CD14-positive monocyte (primary cell): ENCODE data around the gene CNGB1. TPM values are rescaled to one million over a fixed set of nuclear protein-coding genes. Genes with fewer than 3 reads are reported as not detected.
A peak's percentile ranks its signal among the peaks of the same experiment; 100 is the strongest.

Source experiments
- DNase-seq, 3 donors: peaks; one replicate each; pipeline ENCODE4 v3.0.0-alpha.2; 2011 to 2022
- H2AFZ ChIP-seq: 2 replicates; pipeline ENCODE4 v1.6.0; 2012; ENCODE audit warnings: mild to moderate bottlenecking, low read depth, low read length, inconsistent platforms; ENCODE audit not compliant: insufficient read depth, poor library complexity, severe bottlenecking
- H3K27ac ChIP-seq, 2 donors: 1 replicate in 1 of 2; 2 replicates in 1 of 2; pipeline ENCODE4 v1.5.1; 2012 to 2013; ENCODE audit warnings: low read length in 2 of 2, control low read depth in 1 of 2, inconsistent platforms in 1 of 2, low read depth in 1 of 2, mild to moderate bottlenecking in 1 of 2
- H3K27me3 ChIP-seq, 2 donors: one replicate each; pipeline versions ENCODE4 v1.6.0 to v1.6.1; 2011 to 2013; ENCODE audit warnings: low read length in 2 of 2; ENCODE audit not compliant: control insufficient read depth in 2 of 2, insufficient read depth in 2 of 2
- H3K36me3 ChIP-seq, 2 donors: replicated peaks in 1 of 2; 1 replicate in 1 of 2; 2 replicates in 1 of 2; pipeline versions ENCODE4 v1.5.1 to v1.6.1; 2012 to 2013; ENCODE audit warnings: low read length in 2 of 2, control low read depth in 1 of 2, inconsistent platforms in 1 of 2, mild to moderate bottlenecking in 1 of 2; ENCODE audit not compliant: insufficient read depth in 2 of 2, control insufficient read depth in 1 of 2
- H3K4me1 ChIP-seq, 2 donors: 1 replicate in 1 of 2; 2 replicates in 1 of 2; pipeline versions ENCODE4 v1.5.1 to v1.6.1; 2012 to 2013; ENCODE audit warnings: low read length in 2 of 2, control low read depth in 1 of 2, inconsistent platforms in 1 of 2, mild to moderate bottlenecking in 1 of 2, moderate library complexity in 1 of 2; ENCODE audit not compliant: insufficient read depth in 2 of 2, control insufficient read depth in 1 of 2
- H3K4me2 ChIP-seq: replicated peaks from 2 replicates; pipeline ENCODE3; 2012; ENCODE audit warnings: low read length, moderate library complexity, mild to moderate bottlenecking; ENCODE audit not compliant: poor library complexity, severe bottlenecking; ENCODE audit errors: extremely low read depth
- H3K4me3 ChIP-seq, 3 experiments: fragments of 200-600 bp in 1 of 3; sonication (generic) in 1 of 3; replicated peaks in 1 of 3; 1 replicate in 2 of 3; 2 replicates in 1 of 3; pipeline ENCODE4 v1.5.1; 2011 to 2013; ENCODE audit warnings: low read length in 3 of 3, mild to moderate bottlenecking in 3 of 3, control low read depth in 2 of 3, low read depth in 2 of 3, inconsistent platforms in 1 of 3, moderate library complexity in 1 of 3
- H3K79me2 ChIP-seq: 2 replicates; pipeline ENCODE4 v1.6.0; 2012; ENCODE audit warnings: mild to moderate bottlenecking, control low read depth, inconsistent platforms, low read length, moderate library complexity; ENCODE audit not compliant: insufficient read depth
- H3K9ac ChIP-seq: 2 replicates; pipeline ENCODE4 v1.6.0; 2017; ENCODE audit warnings: low read length, mild to moderate bottlenecking; ENCODE audit not compliant: insufficient read depth, poor library complexity, severe bottlenecking
- H3K9me3 ChIP-seq, 2 donors: replicated peaks in 1 of 2; 1 replicate in 1 of 2; 2 replicates in 1 of 2; pipeline versions ENCODE4 v1.5.1 to v1.6.1; 2012 to 2013; ENCODE audit warnings: low read length in 2 of 2, control low read depth in 1 of 2; ENCODE audit not compliant: control insufficient read depth in 1 of 2, insufficient read depth in 1 of 2
- H4K20me1 ChIP-seq: 2 replicates; pipeline ENCODE4 v1.6.0; 2012; ENCODE audit warnings: mild to moderate bottlenecking, low read length, control low read depth, moderate library complexity; ENCODE audit not compliant: insufficient read depth
- H3K27ac Mint-ChIP-seq, 7 donors: one replicate each; pipeline ENCODE4 v1.8.0; 2020; ENCODE audit warnings: mild to moderate bottlenecking in 7 of 7, mixed read lengths in 7 of 7, moderate library complexity in 6 of 7, inconsistent platforms in 2 of 7
- H3K27me3 Mint-ChIP-seq, 3 donors: one replicate each; pipeline ENCODE4 v1.8.0; 2021 to 2022; ENCODE audit warnings: low read depth in 3 of 3, mild to moderate bottlenecking in 3 of 3, mixed read lengths in 3 of 3, moderate library complexity in 3 of 3, inconsistent platforms in 1 of 3
- H3K36me3 Mint-ChIP-seq, 2 donors: one replicate each; pipeline ENCODE4 v1.8.0; 2020; ENCODE audit warnings: mixed read lengths in 2 of 2, inconsistent platforms in 1 of 2, mild to moderate bottlenecking in 1 of 2
- H3K4me1 Mint-ChIP-seq: one replicate; pipeline ENCODE4 v1.8.0; 2020; ENCODE audit warnings: mild to moderate bottlenecking, mixed read lengths
- H3K4me3 Mint-ChIP-seq, 2 donors: one replicate each; pipeline ENCODE4 v1.8.0; 2020; ENCODE audit warnings: mild to moderate bottlenecking in 2 of 2, mixed read lengths in 2 of 2, moderate library complexity in 1 of 2
- H3K9me3 Mint-ChIP-seq, 7 donors: one replicate each; pipeline ENCODE4 v1.8.0; 2020 to 2022; ENCODE audit warnings: mixed read lengths in 7 of 7, mild to moderate bottlenecking in 6 of 7, moderate library complexity in 6 of 7, inconsistent platforms in 2 of 7
- WGBS: methylation state at CpG from one replicate; pipeline ENCODE4 v1.1.5; 2013; ENCODE audit warnings: missing lambda C conversion rate; ENCODE audit not compliant: insufficient coverage; 5-methylcytosine and 5-hydroxymethylcytosine counted together
- intact Hi-C, 2 donors: fragments of 100-400 bp; cut with micrococcal nuclease; formaldehyde crosslinking; loops; one replicate each; pipeline versions ENCODE4 v1.15.0 to v1.15.1; 2023
- polyA plus RNA-seq, 3 donors: library from polyadenylated mRNA; depleted of rRNA in 1 of 3; unstranded in 2 of 3; stranded (reverse) in 1 of 3; fragments of 300-500 nt in 2 of 3; fragments of >200 nt in 1 of 3; fragmentation: Illumina TruSeq in 2 of 3; gene quantifications; 1 replicate in 2 of 3; 2 replicates in 1 of 3; pipeline ENCODE4 v1.2.3, GENCODE V29; 2012 to 2021
- TF ChIP-seq, protein P1 (sequence below): fragments of 200-600 bp; IDR thresholded peaks from one replicate; pipeline ENCODE4 v1.8.0; 2022; ENCODE audit warnings: antibody characterized with exemption, mild to moderate bottlenecking

Gene CNGB1
- polyA plus RNA-seq, 3 donors = not detected

DNA sequence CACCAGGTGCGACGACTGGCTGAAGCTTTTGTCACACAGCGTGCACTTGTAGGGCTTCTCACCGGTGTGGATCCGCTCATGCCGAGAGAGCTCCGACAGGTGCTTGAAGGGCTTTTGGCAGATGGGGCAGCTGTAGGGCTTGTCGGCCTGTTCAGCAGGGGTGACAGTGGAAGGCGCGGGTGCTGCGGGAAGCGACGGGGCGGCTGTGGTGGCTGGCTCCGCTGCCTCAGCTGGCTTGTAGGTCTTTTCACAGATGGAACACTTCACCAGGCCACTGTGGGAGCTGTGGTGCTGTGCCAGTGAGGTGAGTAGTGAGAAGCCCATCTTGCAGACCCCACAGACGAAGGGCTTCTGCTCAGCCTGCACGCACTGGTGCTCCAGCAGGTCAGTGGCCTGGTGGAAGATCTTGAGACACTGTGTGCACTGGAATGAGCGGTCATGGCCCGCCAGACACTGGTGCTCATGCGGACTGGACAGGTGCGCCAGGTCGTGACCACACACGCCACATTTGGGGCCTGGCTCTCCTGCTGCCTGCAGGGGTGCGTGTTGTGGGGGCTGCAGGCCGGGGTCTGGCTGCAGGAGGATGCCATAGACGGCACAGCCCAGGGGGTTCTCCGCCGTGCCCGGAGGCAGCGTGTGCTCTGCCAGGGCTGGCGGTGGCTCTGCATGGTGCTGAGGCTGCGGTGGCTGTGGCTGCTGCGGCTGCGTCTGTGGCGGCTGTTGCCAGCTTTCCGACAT lies 26.8 kb upstream of the CNGB1 start:
- Mint-ChIP-seq H3K36me3 (peaks cover 32 to 45% of the 10 kb centered on the region in 2 donors), H3K4me1 (peaks cover 69% of the 10 kb centered on the region), H3K9me3 (peaks cover 0 to 2% (median 0%) of the 10 kb centered on the region in 7 donors), H3K27ac (peak overlapping the region in 5 of 7 donors; percentile 79 to 94 (median 92)), H3K4me3 (peak overlapping the region in 1 of 2 donors; percentile 86), H3K27me3 (no peaks in the 10 kb centered on the region)
- H3K9me3 ChIP-seq = no peaks in the 10 kb centered on the region
- TF ChIP-seq, protein P1, sequence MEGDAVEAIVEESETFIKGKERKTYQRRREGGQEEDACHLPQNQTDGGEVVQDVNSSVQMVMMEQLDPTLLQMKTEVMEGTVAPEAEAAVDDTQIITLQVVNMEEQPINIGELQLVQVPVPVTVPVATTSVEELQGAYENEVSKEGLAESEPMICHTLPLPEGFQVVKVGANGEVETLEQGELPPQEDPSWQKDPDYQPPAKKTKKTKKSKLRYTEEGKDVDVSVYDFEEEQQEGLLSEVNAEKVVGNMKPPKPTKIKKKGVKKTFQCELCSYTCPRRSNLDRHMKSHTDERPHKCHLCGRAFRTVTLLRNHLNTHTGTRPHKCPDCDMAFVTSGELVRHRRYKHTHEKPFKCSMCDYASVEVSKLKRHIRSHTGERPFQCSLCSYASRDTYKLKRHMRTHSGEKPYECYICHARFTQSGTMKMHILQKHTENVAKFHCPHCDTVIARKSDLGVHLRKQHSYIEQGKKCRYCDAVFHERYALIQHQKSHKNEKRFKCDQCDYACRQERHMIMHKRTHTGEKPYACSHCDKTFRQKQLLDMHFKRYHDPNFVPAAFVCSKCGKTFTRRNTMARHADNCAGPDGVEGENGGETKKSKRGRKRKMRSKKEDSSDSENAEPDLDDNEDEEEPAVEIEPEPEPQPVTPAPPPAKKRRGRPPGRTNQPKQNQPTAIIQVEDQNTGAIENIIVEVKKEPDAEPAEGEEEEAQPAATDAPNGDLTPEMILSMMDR = no peak
- peak overlapping the region; percentile 78 to 85 for H3K27ac ChIP-seq
- no peak overlapping the region for H2AFZ ChIP-seq
- peaks cover 61 to 75% of the 10 kb centered on the region in 2 donors for H3K4me1 ChIP-seq
- H3K27me3 ChIP-seq = no peaks in the 10 kb centered on the region
- 97% methylated on average over 35 of the region's 36 CpGs for WGBS
- intact Hi-C loops = loop anchor here in 1 of 2 donors (2.0 kb wide), 1 partner anchor 13 kb away; no protein-coding TSS in a partner anchor
- H3K9ac ChIP-seq = peak overlapping the region; percentile 80
- H3K36me3 ChIP-seq = peaks cover 30 to 40% of the 10 kb centered on the region in 2 donors
- H3K4me3 ChIP-seq = peak overlapping the region in 1 of 3 experiments; percentile 98
- H3K4me2 ChIP-seq = peak overlapping the region; percentile 100
- H3K79me2 ChIP-seq = peaks cover 56% of the 10 kb centered on the region
- DNase-seq = no peak
- peaks cover 72% of the 10 kb centered on the region for H4K20me1 ChIP-seq

DNA sequence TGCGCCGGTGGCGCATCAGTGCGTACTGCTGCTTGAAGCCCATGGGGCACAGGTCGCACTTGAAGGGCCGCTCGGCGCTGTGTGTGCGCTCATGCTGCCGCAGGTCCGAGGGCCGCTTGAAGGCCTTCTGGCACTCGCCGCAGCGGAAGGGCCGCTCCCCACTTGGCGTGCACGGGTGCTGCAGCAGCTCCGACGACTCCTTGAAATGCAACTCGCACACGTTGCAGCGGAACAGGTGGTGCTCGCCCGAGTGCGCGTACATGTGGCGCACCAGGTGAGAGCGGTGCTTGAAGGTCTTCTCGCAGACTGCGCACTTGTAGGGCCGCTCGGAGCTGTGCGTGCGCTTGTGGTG lies 26.2 kb upstream of the CNGB1 start:
- WGBS = 97% methylated on average over 35 of the region's 35 CpGs
- Mint-ChIP-seq H3K9me3 (peaks cover 0 to 2% (median 0%) of the 10 kb centered on the region in 7 donors), H3K4me1 (peaks cover 67% of the 10 kb centered on the region), H3K4me3 (no peak overlapping the region), H3K27me3 (no peaks in the 10 kb centered on the region), H3K27ac (peak overlapping the region in 2 of 7 donors; percentile 33), H3K36me3 (peaks cover 30 to 44% of the 10 kb centered on the region in 2 donors)
- Histone ChIP-seq H3K4me1 (peaks cover 60 to 74% of the 10 kb centered on the region in 2 donors), H3K79me2 (peaks cover 55% of the 10 kb centered on the region), H3K36me3 (peaks cover 27 to 36% of the 10 kb centered on the region in 2 donors), H3K27ac (no peak overlapping the region), H3K4me2 (no peak overlapping the region), H3K4me3 (no peak overlapping the region), H3K9me3 (no peaks in the 10 kb centered on the region), H4K20me1 (peaks cover 73% of the 10 kb centered on the region), H3K9ac (no peak overlapping the region), H2AFZ (no peak overlapping the region), H3K27me3 (no peaks in the 10 kb centered on the region)
- DNase-seq = no peak
- TF ChIP-seq, protein P1 = no peak
- intact Hi-C loops = no loop called here
